GM10266 (cell line): ENCODE results near the gene LY6G6D.

ENCODE experiments used
- DNase-seq: peaks from one replicate; pipeline ENCODE4 v3.0.0; 2012; ENCODE audit errors: extremely low spot score
- TF ChIP-seq, protein P1 (sequence below): IDR thresholded peaks from 2 replicates; pipeline ENCODE4 v1.5.1; 2012; ENCODE audit warnings: mild to moderate bottlenecking, low read depth; ENCODE audit not compliant: control insufficient read depth, insufficient read depth; ENCODE audit errors: missing control alignments

LY6G6D gene

DNA sequence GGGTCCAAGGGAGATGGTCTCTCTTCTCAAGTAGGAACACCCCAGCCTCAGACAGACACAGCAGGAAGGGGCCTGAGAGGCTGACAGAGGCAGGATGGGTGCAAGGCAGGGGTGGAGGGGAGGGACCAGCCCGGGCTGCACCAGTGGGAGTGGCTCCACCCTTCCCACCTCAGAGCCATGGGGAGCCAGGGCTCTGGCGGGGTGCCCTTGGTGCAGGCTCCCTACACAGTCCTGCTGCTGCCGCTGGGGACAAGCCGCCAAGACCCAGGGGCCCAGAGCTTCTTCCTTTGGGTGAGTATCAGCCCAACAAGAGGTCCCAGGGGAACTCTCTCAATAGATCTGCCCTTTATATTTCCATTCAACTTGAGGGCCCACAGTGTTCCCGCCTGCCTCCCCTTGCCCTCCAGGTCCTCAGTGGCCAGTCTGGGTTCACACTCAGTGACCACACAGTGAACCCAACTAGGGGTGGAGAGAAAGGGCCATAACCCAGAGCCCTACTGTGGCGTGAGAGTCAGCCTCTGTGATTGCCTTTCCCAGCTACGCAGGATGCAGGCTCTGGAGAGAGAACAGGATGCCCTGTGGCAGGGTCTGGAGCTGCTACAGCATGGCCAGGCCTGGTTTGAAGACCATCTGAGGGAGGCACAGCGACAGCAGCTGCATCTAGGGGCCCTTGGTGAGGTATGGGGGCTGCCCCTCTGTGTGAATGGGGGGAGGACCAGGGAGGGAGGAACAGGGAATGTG, 47.9 kb downstream of the LY6G6D start:
- DNase-seq: no peak
- TF ChIP-seq, protein P1, sequence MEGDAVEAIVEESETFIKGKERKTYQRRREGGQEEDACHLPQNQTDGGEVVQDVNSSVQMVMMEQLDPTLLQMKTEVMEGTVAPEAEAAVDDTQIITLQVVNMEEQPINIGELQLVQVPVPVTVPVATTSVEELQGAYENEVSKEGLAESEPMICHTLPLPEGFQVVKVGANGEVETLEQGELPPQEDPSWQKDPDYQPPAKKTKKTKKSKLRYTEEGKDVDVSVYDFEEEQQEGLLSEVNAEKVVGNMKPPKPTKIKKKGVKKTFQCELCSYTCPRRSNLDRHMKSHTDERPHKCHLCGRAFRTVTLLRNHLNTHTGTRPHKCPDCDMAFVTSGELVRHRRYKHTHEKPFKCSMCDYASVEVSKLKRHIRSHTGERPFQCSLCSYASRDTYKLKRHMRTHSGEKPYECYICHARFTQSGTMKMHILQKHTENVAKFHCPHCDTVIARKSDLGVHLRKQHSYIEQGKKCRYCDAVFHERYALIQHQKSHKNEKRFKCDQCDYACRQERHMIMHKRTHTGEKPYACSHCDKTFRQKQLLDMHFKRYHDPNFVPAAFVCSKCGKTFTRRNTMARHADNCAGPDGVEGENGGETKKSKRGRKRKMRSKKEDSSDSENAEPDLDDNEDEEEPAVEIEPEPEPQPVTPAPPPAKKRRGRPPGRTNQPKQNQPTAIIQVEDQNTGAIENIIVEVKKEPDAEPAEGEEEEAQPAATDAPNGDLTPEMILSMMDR: no peak

GRCh38 chr6:31763619-31763940, 48.4 kb downstream of the LY6G6D start:
- DNase-seq: no peak
- TF ChIP-seq, protein P1: no peak

DNA sequence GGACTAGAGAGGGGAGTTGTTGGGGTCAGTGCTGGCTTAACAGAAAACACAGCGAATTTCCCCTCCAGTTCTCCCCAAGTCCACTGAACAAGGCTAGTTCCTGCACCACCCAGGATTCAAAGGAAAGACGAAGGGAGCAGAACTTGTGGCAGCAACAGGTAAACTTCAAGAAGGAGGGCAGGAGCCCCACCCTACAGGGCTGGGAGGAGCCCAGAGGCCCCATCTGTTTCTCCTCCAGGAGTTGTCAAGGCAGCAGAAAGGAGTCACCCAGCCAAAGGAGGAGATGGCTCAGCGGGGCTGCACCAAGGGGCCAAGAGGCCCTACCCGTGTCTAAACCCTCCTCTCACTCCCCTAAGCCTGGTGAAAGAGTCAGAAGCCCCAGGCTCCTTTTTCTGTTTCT, 49.0 kb downstream of the LY6G6D start:
- TF ChIP-seq, protein P1: no peak
- no peak for DNase-seq

DNA sequence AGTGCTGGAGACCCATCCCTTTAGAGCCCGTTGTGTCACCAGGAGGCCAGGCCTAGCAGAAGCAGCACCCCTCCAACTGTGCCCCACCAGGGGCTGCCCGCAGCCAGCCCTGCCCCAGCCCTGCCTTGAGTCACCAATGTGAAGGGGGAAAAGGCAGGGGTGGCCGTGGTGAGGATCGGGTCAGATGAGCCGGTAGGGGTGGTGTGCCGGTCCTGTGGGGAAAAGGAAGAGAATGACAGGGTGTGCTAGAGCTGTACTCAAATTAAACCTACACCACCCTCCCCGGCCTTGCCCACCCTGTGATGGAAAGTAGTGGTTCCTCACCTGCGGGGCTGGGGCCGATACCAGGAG, 50.4 kb downstream of the LY6G6D start:
- DNase-seq: no peak
- TF ChIP-seq, protein P1: no peak

- TF ChIP-seq, protein P1: no peak
- no peak for DNase-seq
Observed at GRCh38 chr6:31765910-31766794, 51.0 kb downstream of the LY6G6D start.

- TF ChIP-seq, protein P1: no peak
Observed at GRCh38 chr6:31767096-31767645, 52.0 kb downstream of the LY6G6D start.

More at GRCh38 chr6:31767096-31767645, 52.0 kb downstream of the LY6G6D start:
- no peak for DNase-seq
